Prostate gland (tissue), 2 donors: Measurements from ENCODE around the gene GNPTAB. TPM values are rescaled to one million over a fixed set of nuclear protein-coding genes. Genes with fewer than 3 reads are reported as not detected.
"Not testable (repeated sequence)": the region's sequence is repeated elsewhere in the genome, so short reads cannot be mapped to it uniquely, and the experiment has no call there.

Experiments used
- DNase-seq: peaks from one replicate; pipeline ENCODE4 v3.0.0-alpha.2; 2019; ENCODE audit warnings: low spot score
- H3K27ac ChIP-seq, 2 donors: fragments of 200-600 bp; sonication (generic); 2 replicates each; pipeline ENCODE4 v1.5.1; 2017 to 2019
- H3K27me3 ChIP-seq: fragments of 200-600 bp; sonication (generic); replicated peaks from 2 replicates; pipeline ENCODE4 v1.5.1; 2019; ENCODE audit not compliant: insufficient read depth
- H3K36me3 ChIP-seq, 2 donors: fragments of 200-600 bp; sonication (generic); 1 replicate in 1 of 2; 2 replicates in 1 of 2; pipeline versions ENCODE4 v1.5.1 to v1.8.1; 2017 to 2019
- H3K4me1 ChIP-seq: fragments of 200-600 bp; sonication (generic); replicated peaks from 2 replicates; pipeline ENCODE4 v1.5.1; 2019
- H3K4me3 ChIP-seq, 2 donors: fragments of 200-600 bp; sonication (generic); 2 replicates each; pipeline ENCODE4 v1.5.1; 2017 to 2019
- H3K9me3 ChIP-seq: fragments of 200-600 bp; sonication (generic); 2 replicates; pipeline ENCODE4 v1.5.1; 2017
- POLR2A ChIP-seq: fragments of 450-650 bp; IDR thresholded peaks from one replicate; pipeline ENCODE4 v1.6.1; 2016; ENCODE audit warnings: antibody characterized with exemption, mild to moderate bottlenecking
- POLR2AphosphoS5 ChIP-seq: sonication (generic); formaldehyde crosslinking; IDR thresholded peaks from one replicate; pipeline ENCODE4 v1.6.1; 2017; ENCODE audit warnings: antibody characterized with exemption
- WGBS: methylation state at CpG from one replicate; pipeline ENCODE4 v1.1.5; 2018; 5-methylcytosine and 5-hydroxymethylcytosine counted together
- intact Hi-C: fragments of 100-400 bp; cut with DNase I; formaldehyde crosslinking; loops from one replicate; pipeline ENCODE4 v1.14.2; 2022
- total RNA-seq, 2 donors: library from RNA; depleted of rRNA; stranded (reverse); fragments of >200 nt; gene quantifications; one replicate each; pipeline ENCODE4 v1.1.0, GENCODE V29; 2016
- TF ChIP-seq, protein P1 (sequence below), 4 experiments: fragments of 200-600 bp in 2 of 4; fragments of 450-650 bp in 2 of 4; sonication (generic) in 2 of 4; IDR thresholded peaks; 1 replicate in 3 of 4; 2 replicates in 1 of 4; pipeline ENCODE4 v1.5.1; 2016 to 2019; ENCODE audit warnings: antibody characterized with exemption in 4 of 4, mild to moderate bottlenecking in 2 of 4, moderate library complexity in 2 of 4

Gene GNPTAB
- total RNA-seq, 2 donors from 2014 or later = 49.9 to 52.7 TPM

- no peak overlapping the region for H3K4me3 ChIP-seq
- H3K9me3 ChIP-seq = no peaks in the 10 kb centered on the region
- no peaks in the 10 kb centered on the region for H3K36me3 ChIP-seq
- H3K4me1 ChIP-seq = no peaks in the 10 kb centered on the region
- intact Hi-C loops = no loop called here
- no peak for DNase-seq
- 84% methylated on average over 2 of the region's 2 CpGs for WGBS
- TF ChIP-seq, protein P1, sequence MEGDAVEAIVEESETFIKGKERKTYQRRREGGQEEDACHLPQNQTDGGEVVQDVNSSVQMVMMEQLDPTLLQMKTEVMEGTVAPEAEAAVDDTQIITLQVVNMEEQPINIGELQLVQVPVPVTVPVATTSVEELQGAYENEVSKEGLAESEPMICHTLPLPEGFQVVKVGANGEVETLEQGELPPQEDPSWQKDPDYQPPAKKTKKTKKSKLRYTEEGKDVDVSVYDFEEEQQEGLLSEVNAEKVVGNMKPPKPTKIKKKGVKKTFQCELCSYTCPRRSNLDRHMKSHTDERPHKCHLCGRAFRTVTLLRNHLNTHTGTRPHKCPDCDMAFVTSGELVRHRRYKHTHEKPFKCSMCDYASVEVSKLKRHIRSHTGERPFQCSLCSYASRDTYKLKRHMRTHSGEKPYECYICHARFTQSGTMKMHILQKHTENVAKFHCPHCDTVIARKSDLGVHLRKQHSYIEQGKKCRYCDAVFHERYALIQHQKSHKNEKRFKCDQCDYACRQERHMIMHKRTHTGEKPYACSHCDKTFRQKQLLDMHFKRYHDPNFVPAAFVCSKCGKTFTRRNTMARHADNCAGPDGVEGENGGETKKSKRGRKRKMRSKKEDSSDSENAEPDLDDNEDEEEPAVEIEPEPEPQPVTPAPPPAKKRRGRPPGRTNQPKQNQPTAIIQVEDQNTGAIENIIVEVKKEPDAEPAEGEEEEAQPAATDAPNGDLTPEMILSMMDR (IDR thresholded peaks at IDR 0.05) = no peak
- TF ChIP-seq POLR2AphosphoS5 = no peak
- no peak for TF ChIP-seq POLR2A
- H3K27me3 ChIP-seq = no peaks in the 10 kb centered on the region
- H3K27ac ChIP-seq = no peak overlapping the region
These were observed 17.6 kb downstream of the GNPTAB start for GRCh38 chr12:101813117-101813516.

DNA sequence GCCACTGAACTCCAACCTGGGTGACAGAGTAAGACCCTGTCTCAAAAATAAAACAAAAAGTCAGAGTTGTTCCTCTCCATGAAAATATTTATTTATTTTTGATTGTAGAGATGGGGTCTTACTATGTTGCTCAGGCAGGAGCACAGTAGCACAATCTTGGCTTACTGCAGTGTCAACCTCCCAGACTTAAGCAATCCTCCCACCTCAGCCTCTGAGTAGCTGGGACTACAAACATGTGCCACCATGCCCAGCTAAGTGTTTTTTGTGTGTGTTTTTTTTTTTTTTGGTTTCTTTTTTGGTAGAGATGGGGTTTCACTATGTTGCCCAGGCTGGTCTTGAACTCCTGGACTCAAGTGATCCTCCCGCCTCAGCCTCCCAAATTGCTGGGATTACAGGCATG is 18.0 kb downstream of the GNPTAB start:
- DNase-seq, H3K4me3 ChIP-seq, intact Hi-C loops, H3K4me1 ChIP-seq, H3K9me3 ChIP-seq, H3K27ac ChIP-seq, H3K36me3 ChIP-seq, H3K27me3 ChIP-seq: not testable (repeated sequence)
- WGBS = 96% methylated on average over 1 of the region's 1 CpG

GRCh38 chr12:101811342-101811741 is 19.4 kb downstream of the GNPTAB start:
- H3K36me3 ChIP-seq, H3K4me1 ChIP-seq, H3K9me3 ChIP-seq, H3K4me3 ChIP-seq, intact Hi-C loops, DNase-seq, H3K27me3 ChIP-seq, H3K27ac ChIP-seq: not testable (repeated sequence)
- WGBS = 89% methylated on average over 6 of the region's 6 CpGs

- intact Hi-C loops = no loop called here
- no peaks in the 10 kb centered on the region for H3K9me3 ChIP-seq
- 54% methylated on average over 2 of the region's 2 CpGs for WGBS
- no peaks in the 10 kb centered on the region for H3K27me3 ChIP-seq
- TF ChIP-seq POLR2AphosphoS5 (no peak), POLR2A (no peak)
- TF ChIP-seq, protein P1 (IDR thresholded peaks at IDR 0.05) = no peak
- no peaks in the 10 kb centered on the region for H3K36me3 ChIP-seq
- H3K27ac ChIP-seq = no peak overlapping the region
- H3K4me1 ChIP-seq = no peaks in the 10 kb centered on the region
- no peak overlapping the region for H3K4me3 ChIP-seq
- no peak for DNase-seq
These were observed 21.6 kb downstream of the GNPTAB start for GRCh38 chr12:101809208-101809607.

GRCh38 chr12:101806265-101806664 is 24.5 kb downstream of the GNPTAB start:
- Histone ChIP-seq H3K9me3 (no peaks in the 10 kb centered on the region), H3K36me3 (no peaks in the 10 kb centered on the region), H3K27ac (no peak overlapping the region), H3K4me3 (no peak overlapping the region), H3K27me3 (no peaks in the 10 kb centered on the region), H3K4me1 (no peaks in the 10 kb centered on the region)
- 85% methylated on average over 1 of the region's 1 CpG for WGBS
- TF ChIP-seq, protein P1 (IDR thresholded peaks at IDR 0.05) = no peak
- TF ChIP-seq POLR2AphosphoS5 = no peak
- intact Hi-C loops = no loop called here
- no peak for DNase-seq

GRCh38 chr12:101804409-101804808 is 26.4 kb downstream of the GNPTAB start:
- no peak overlapping the region for H3K27ac ChIP-seq
- H3K36me3 ChIP-seq = no peaks in the 10 kb centered on the region
- H3K27me3 ChIP-seq = no peaks in the 10 kb centered on the region
- WGBS = 83% methylated on average over 3 of the region's 3 CpGs
- H3K9me3 ChIP-seq = no peaks in the 10 kb centered on the region
- no peak for DNase-seq
- H3K4me3 ChIP-seq = no peak overlapping the region
- TF ChIP-seq POLR2AphosphoS5 (no peak), POLR2A (no peak)
- TF ChIP-seq, protein P1 (IDR thresholded peaks at IDR 0.05) = no peak
- no peaks in the 10 kb centered on the region for H3K4me1 ChIP-seq
- intact Hi-C loops = no loop called here
